GM20000 (cell line): ENCODE data around the gene B2M.
"Not testable (repeated sequence)": the region's sequence is repeated elsewhere in the genome, so short reads cannot be mapped to it uniquely, and the experiment has no call there.

Source experiments
- DNase-seq: peaks from one replicate; pipeline ENCODE4 v3.0.0; 2012; ENCODE audit warnings: low spot score
- TF ChIP-seq, protein P1 (sequence below): IDR thresholded peaks from 2 replicates; pipeline ENCODE4 v1.5.1; 2012; ENCODE audit warnings: mild to moderate bottlenecking, control low read depth; ENCODE audit errors: extremely low read depth, missing control alignments

B2M gene

DNA sequence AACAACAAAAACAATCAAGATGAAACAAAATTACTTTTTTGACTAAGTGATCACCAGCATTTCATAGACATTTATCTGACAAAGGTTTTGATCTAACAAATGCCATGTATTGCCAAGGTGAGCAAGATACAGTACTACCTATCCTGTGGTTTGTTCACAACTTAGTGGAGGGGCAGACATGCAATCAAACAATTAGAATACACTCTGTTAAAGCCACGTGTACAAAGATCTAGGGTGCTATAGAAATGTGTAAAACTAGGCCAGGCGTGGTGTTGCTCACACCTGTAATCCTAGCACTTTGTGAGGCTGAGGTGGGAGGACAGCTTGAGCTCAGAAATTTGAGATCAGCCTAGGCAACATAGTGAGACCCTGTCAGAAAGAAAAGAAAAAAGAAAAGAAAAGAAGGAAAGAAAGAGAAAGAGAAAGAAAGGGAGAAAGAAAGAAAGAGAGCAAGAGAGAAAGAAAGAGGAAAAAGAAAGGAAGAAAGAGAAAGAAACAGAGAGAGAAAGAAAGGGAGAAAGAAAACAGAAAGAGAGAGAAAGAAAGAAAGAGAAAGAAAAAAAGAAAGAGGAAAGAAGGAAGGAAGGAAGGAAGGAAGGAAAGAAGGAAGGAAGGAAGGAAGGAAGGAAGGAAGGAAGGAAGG, 23.6 kb downstream of the B2M start:
- DNase-seq = no peak
- TF ChIP-seq, protein P1, sequence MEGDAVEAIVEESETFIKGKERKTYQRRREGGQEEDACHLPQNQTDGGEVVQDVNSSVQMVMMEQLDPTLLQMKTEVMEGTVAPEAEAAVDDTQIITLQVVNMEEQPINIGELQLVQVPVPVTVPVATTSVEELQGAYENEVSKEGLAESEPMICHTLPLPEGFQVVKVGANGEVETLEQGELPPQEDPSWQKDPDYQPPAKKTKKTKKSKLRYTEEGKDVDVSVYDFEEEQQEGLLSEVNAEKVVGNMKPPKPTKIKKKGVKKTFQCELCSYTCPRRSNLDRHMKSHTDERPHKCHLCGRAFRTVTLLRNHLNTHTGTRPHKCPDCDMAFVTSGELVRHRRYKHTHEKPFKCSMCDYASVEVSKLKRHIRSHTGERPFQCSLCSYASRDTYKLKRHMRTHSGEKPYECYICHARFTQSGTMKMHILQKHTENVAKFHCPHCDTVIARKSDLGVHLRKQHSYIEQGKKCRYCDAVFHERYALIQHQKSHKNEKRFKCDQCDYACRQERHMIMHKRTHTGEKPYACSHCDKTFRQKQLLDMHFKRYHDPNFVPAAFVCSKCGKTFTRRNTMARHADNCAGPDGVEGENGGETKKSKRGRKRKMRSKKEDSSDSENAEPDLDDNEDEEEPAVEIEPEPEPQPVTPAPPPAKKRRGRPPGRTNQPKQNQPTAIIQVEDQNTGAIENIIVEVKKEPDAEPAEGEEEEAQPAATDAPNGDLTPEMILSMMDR = no peak

DNA sequence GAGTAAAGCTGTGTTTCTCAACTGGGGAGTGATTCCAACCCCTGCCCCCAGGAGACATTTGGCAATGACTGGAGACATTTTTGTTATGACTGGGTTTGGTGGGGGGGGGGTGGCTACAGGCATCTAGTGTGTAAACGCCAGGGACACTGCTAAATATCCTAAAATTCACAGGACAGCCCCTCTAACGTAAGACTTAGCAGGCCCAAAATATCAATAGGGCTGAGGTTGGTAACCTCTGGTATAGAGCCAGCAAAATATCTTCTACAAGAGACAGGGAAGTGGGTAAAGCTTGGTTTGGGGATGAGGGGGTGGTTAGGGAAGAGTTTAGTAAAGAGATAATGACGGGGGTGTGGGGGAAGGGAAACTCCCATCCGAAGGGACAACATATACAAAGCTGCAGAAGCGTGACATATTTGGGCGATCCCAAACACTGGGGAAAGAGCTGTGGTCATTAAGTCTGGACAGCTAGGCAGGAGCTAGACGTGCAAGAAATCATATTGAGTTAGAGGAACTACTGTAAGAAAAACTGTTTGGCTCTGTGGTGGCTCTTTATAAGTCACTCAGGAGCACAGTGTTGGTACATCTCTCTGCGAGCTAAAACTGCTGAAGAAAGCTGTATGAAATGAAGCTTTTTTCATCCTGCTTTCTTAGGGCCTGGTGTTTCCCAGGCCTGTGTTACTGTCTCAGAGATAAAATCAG, 24.3 kb downstream of the B2M start:
- DNase-seq = no peak
- TF ChIP-seq, protein P1 = no peak

DNA sequence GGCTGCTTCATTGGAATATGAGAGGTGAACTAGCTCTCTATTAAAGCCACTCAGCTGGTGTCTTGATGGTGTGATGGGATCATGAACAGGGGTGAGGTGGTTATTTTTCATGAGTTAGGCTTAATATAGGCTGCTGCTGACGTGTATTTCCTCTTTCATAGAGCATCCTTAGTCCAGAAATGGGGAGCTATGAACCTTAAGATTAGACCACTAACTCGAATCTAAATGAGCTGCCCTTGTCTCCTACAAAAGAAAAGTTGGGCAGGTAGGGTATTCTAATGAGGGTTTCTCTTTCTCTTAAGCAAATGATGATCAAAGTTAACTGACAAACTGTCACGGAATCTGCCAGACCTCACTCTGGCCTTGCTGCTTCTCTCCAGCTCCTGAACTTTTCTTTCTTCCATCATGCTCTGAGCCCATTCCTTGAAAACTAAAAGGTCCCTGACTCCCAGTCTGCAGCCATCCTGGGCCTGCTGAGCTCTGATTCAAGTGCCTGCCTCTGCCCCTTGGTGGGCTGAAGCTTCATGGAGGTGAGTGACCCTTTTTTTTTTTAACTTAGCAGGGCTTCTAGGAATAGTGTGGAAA, 25.0 kb downstream of the B2M start, which contains the start of gene TRIM69:
TSS of gene TRIM69 (plus strand) at position 348 of the 585 bp plus-strand sequence. CDS start at position 525, 177 bp downstream.
- TF ChIP-seq, protein P1 = no peak
- no peak for DNase-seq

DNA sequence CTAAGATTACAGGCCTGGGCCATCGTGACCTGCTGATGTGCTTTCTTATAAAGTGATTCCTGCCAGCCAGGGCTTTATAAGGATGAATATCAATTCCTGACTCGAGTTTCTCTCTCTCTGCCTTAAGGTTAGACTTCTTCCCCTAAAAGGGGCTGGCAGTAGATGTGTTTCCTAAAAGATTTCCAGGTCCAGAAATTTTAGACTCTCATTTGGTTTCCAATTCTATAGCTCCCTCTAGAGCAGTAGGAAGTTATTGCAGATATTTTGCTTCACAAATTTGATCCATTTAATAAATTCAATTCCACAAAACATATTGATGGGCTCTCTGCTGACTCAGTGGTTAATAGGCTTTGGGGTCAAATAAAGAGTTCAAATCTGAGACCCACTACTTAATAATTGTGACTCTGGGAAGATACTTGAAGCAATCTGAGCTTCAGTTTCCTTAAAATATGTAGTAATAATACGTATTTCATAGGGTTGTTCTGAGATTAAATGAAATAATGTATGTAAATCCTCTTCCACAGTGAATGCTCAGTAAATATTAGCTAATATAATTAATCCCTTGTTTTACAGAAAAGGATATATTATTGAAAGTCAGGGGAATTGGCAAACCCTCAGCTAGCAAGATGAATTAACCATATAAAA, 27.1 kb downstream of the B2M start:
- DNase-seq = peak; percentile 42
- TF ChIP-seq, protein P1 = peak; percentile 22

DNA sequence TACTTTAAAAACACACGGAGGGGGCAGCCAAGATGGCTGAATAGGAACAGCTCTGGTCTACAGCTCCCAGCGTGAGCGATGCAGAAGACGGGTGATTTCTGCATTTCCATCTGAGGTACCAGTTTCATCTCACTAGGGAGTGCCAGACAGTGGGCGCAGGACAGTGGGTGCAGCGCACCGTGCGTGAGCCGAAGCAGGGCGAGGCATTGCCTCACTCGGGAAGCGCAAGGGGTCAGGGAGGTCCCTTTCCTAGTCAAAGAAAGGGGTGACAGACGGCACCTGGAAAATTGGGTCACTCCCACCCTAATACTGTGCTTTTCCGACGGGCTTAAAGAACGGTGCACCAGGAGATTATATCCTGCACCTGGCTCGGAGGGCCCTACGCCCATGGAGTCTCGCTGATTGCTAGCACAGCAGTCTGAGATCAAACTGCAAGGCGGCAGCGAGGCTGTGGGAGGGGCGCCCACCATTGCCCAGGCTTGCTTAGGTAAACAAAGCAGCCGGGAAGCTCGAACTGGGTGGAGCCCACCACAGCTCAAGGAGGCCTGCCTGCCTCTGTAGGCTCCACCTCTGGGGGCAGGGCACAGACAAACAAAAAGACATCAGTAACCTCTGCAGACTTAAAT, 28.0 kb downstream of the B2M start:
- not testable (repeated sequence) for DNase-seq

DNA sequence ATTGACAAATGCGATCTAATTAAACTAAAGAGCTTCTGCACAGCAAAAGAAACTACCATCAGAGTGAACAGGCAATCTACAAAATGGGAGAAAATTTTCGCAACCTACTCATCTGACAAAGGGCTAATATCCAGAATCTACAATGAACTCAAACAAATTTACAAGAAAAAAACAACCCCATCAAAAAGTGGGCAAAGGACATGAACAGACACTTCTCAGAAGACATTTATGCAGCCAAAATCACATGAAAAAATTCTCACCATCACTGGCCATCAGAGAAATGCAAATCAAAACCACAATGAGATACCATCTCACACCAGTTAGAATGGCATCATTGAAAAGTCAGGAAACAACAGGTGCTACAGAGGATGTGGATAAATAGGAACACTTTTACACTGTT, 32.1 kb downstream of the B2M start:
- not testable (repeated sequence) for DNase-seq

DNA sequence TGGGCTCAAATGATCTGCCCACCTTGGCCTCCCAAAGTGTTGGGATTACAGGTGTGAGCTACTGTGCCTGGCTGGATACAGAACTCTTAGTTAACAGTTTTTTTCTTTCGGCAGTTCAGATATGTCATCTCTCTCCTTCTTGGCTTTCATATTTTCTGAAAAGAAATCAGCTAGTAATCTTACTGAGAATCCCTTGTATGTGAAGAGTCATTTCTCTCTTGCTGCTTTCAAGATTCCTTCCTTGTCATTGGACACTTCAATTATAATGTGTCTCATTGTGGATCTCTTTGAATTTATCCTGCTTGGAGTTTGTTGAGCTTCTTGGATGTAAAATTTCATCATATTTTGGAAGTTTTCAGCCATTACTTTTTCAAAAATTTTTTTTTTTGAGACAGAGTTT, 42.0 kb downstream of the B2M start:
- TF ChIP-seq, protein P1 = no peak
- DNase-seq = no peak

DNA sequence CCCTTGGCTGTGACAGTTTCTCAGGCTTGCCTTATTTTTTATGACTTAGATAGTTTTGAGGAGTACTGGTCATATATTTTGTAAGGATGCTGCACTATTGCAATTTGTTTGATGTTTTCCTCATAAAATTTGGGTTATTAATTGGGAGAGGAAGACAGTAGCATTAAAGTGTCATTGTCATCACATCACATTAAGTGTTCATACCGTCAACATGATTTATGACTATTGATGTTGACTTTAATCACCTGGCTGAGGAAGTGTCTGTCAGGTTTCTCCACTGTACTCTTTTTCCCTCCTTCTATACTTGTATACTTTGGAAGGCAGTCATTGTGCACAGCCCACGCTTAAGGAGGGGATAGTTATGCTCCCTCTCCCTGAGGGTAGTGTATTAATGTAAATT, 51.9 kb downstream of the B2M start:
- DNase-seq = no peak
- TF ChIP-seq, protein P1 = no peak
